ENCODE data around the gene SLC16A4. TPM values are rescaled to one million over a fixed set of nuclear protein-coding genes. Genes with fewer than 3 reads are reported as not detected.
"Not testable (repeated sequence)": the region's sequence is repeated elsewhere in the genome, so short reads cannot be mapped to it uniquely, and the experiment has no call there.

The SLC16A4 gene
- total RNA-seq (2014; rRNA removed; shearing (Covaris generic)) (0.22 TPM in 1 of 2 replicates, not detected in the other), total RNA-seq (2022) (0.15 and 0.38 TPM in 2 replicates), Bru-seq, nascent RNA (percentile 30 among the genes with signal in this experiment), BruChase-seq, experiment 1, labeled RNA remaining after a 6-hour chase (percentile 34 among the genes with signal in this experiment), BruChase-seq, experiment 2, labeled RNA remaining after a 2-hour chase (percentile 41 among the genes with signal in this experiment)
- long read RNA-seq, partial matches to known transcripts, result 6 of 15 reads
- long read RNA-seq, other reads (novel, unspliced or antisense), result 9 of 15 reads

DNA sequence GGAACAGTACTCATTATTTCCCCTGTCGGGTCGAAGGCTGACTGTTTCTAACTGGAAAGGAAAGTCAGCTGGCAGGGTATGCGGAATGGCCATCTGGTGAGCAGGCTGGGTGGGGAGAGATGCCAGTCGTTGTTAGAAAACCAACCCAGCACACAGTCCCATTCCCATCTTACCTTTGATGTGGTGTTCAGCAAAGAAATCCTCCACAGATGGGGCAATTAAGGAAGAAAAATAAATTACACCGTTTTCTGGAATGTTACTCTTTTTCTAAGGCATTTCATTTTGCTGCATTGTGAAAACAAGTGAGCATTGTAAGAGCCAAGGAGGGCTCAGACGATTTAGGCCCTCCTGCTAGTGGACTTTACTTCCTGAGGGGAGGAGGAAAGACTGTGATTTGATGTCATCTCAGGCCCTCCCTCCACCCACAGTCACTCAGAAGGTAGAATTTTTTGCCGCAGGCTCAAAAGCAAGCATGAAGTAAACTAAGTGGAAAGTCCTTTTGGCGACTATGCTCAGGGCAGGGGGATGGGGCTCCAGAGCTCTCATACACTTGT is at the start of gene SLC16A4:
TSS of gene SLC16A4 (minus strand) at position 335 of the 554 bp plus-strand sequence. CDS start 1,703 bp downstream, outside the sequence.
- CTCF ChIA-PET (ENCODE audit: unreplicated experiment), result interaction anchor here (1.0 kb wide), 1 partner anchor 8 kb away, joined by 4 read pairs; no protein-coding TSS in a partner anchor
- DNase-seq (ENCODE audit: low spot score), result no peak
- no peak for TF ChIP-seq EZH2phosphoT487 (IDR thresholded peaks at IDR 0.05; ENCODE audit: borderline replicate concordance, low read depth, low read length)
- TF ChIP-seq, protein P1, sequence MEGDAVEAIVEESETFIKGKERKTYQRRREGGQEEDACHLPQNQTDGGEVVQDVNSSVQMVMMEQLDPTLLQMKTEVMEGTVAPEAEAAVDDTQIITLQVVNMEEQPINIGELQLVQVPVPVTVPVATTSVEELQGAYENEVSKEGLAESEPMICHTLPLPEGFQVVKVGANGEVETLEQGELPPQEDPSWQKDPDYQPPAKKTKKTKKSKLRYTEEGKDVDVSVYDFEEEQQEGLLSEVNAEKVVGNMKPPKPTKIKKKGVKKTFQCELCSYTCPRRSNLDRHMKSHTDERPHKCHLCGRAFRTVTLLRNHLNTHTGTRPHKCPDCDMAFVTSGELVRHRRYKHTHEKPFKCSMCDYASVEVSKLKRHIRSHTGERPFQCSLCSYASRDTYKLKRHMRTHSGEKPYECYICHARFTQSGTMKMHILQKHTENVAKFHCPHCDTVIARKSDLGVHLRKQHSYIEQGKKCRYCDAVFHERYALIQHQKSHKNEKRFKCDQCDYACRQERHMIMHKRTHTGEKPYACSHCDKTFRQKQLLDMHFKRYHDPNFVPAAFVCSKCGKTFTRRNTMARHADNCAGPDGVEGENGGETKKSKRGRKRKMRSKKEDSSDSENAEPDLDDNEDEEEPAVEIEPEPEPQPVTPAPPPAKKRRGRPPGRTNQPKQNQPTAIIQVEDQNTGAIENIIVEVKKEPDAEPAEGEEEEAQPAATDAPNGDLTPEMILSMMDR (conservative IDR thresholded peaks at IDR 0.05; ENCODE audit: low read length), result no peak
- no peaks in the 10 kb centered on the region for H3K9me2 ChIP-seq (ENCODE audit: insufficient read depth, low read length)
- BruUV-seq (replicated peaks), result no TSS peak
- no peak within 1 kb of the TSS; the same call in 1 of the 2 replicates for H3K4me2 ChIP-seq (ENCODE audit: low read length)
- POLR2A ChIA-PET, result no interaction called here
- peaks cover 22% of the 10 kb centered on the region for H3K4me1 ChIP-seq (ENCODE audit: insufficient read depth, low read length, poor library complexity, severe bottlenecking)
- no peak within 1 kb of the TSS for H3K4me3 ChIP-seq (ENCODE audit: low read depth, low read length, poor library complexity, severe bottlenecking)
- H4K20me1 ChIP-seq (ENCODE audit: insufficient read depth, low read length), result no peaks in the 10 kb centered on the region
- no peak within 1 kb of the TSS for H3K27ac ChIP-seq (ENCODE audit: low read depth, low read length, poor library complexity, severe bottlenecking)
- H3K9me3 ChIP-seq (ENCODE audit: low read length), result no peaks in the 10 kb centered on the region
- intact Hi-C loops (cut with micrococcal nuclease; ENCODE audit: unreplicated experiment), result no loop called here
- peaks cover 54% of the 10 kb centered on the region for H3K36me3 ChIP-seq (ENCODE audit: insufficient read depth, low read length)
- H3K79me2 ChIP-seq (ENCODE audit: insufficient read depth, low read depth, low read length), result no peaks in the 10 kb centered on the region
- no peak within 1 kb of the TSS for H2AFZ ChIP-seq (ENCODE audit: low read length)

DNA sequence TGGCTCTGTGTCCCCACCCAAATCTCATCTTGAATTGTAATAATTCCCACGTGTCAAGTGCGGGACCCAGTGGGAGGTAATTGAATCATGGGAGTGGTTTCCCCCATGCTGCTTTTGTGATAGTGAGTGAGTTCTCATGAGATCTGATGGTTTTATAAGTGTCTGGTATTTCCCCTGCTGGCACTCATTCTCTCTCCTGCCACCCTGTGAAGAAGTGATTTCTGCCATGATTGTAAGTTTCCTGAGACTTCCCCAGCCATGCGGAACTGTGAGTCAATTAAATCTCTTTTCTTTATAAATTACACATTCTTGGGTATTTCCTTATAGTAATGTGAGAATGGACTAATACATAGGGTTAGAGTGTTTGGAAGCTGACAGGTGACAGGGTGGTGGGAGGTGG is 49.0 kb upstream of the SLC16A4 start:
- H3K4me3 ChIP-seq (ENCODE audit: low read depth, low read length, poor library complexity, severe bottlenecking); H3K4me2 ChIP-seq (ENCODE audit: low read length); H2AFZ ChIP-seq (ENCODE audit: low read length); H3K9me3 ChIP-seq (ENCODE audit: low read length); DNase-seq (ENCODE audit: low spot score); POLR2A ChIA-PET; BruUV-seq (replicated peaks); CTCF ChIA-PET (ENCODE audit: unreplicated experiment); H3K9me2 ChIP-seq (ENCODE audit: insufficient read depth, low read length); H3K79me2 ChIP-seq (ENCODE audit: insufficient read depth, low read depth, low read length); intact Hi-C loops (cut with micrococcal nuclease; ENCODE audit: unreplicated experiment); H3K27ac ChIP-seq (ENCODE audit: low read depth, low read length, poor library complexity, severe bottlenecking); H4K20me1 ChIP-seq (ENCODE audit: insufficient read depth, low read length); H3K36me3 ChIP-seq (ENCODE audit: insufficient read depth, low read length); H3K4me1 ChIP-seq (ENCODE audit: insufficient read depth, low read length, poor library complexity, severe bottlenecking): not testable (repeated sequence)

DNA sequence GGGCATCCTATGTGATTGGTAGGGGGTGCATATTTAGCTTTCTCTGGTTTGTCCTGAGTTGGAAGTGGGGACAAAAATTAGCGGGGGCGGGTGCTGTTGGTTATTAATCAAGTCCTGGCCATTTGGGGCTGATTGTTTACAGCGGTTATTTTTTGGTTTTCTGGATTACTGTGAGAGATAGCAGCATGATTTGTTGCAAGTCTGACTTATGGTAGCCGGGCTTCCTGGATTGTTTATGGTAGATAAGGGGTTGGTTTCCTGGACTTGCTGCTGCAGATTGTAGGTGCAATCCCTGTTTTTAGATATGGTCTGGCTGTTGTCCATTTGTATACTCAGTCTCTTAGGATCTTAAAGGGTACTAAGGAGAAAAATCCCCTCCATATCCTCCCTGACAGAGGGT is 48.1 kb upstream of the SLC16A4 start:
- no peaks in the 10 kb centered on the region for H4K20me1 ChIP-seq (ENCODE audit: insufficient read depth, low read length)
- H3K4me3 ChIP-seq (ENCODE audit: low read depth, low read length, poor library complexity, severe bottlenecking), result no peak overlapping the region
- H3K4me1 ChIP-seq (ENCODE audit: insufficient read depth, low read length, poor library complexity, severe bottlenecking), result no peaks in the 10 kb centered on the region
- H3K9me3 ChIP-seq (ENCODE audit: low read length), result no peaks in the 10 kb centered on the region
- ChIA-PET CTCF (ENCODE audit: unreplicated experiment) (no interaction called here), POLR2A (no interaction called here)
- no peak overlapping the region for H2AFZ ChIP-seq (ENCODE audit: low read length)
- no TSS peak for BruUV-seq (replicated peaks)
- H3K79me2 ChIP-seq (ENCODE audit: insufficient read depth, low read depth, low read length), result no peaks in the 10 kb centered on the region
- H3K4me2 ChIP-seq (ENCODE audit: low read length), result no peak overlapping the region
- no peaks in the 10 kb centered on the region for H3K9me2 ChIP-seq (ENCODE audit: insufficient read depth, low read length)
- H3K27ac ChIP-seq (ENCODE audit: low read depth, low read length, poor library complexity, severe bottlenecking), result no peak overlapping the region
- no peaks in the 10 kb centered on the region for H3K36me3 ChIP-seq (ENCODE audit: insufficient read depth, low read length)
- DNase-seq (ENCODE audit: low spot score), result no peak
- intact Hi-C loops (cut with micrococcal nuclease; ENCODE audit: unreplicated experiment), result no loop called here
- TF ChIP-seq, protein P1 (conservative IDR thresholded peaks at IDR 0.05; ENCODE audit: low read length), result no peak
- TF ChIP-seq EZH2phosphoT487 (IDR thresholded peaks at IDR 0.05; ENCODE audit: borderline replicate concordance, low read depth, low read length), result no peak

DNA sequence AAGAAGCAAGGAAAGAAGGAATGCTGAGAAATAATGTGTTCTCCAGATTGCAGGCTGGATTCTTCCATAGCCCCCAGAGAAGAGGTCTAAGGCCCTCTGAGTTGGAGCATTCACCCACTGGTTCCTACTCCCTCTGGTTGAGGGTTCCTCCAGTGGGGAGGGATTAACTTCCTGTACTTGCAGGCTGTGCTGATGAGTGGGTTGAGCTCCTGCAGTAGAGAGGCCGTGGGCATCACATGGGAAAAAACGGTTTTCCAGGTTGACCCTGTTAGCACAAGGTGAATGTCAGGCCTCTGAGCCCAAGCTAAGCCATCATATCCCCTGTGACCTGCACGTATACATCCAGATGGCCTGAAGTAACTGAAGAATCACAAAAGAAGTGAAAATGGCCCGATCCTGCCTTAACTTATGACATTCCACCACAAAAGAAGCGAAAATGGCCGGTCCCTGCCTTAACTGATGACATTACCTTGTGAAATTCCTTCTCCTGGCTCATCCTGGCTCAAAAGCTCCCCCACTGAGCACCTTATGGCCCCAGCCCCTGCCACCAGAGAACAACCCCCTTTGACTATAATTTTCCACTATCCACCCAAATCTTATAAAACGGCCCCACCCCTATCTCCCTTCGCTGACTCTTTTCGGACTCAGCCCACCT is 46.9 kb upstream of the SLC16A4 start:
- H3K79me2 ChIP-seq (ENCODE audit: insufficient read depth, low read depth, low read length); H3K4me3 ChIP-seq (ENCODE audit: low read depth, low read length, poor library complexity, severe bottlenecking); DNase-seq (ENCODE audit: low spot score); H3K4me2 ChIP-seq (ENCODE audit: low read length); intact Hi-C loops (cut with micrococcal nuclease; ENCODE audit: unreplicated experiment); BruUV-seq (replicated peaks); CTCF ChIA-PET (ENCODE audit: unreplicated experiment); H3K9me3 ChIP-seq (ENCODE audit: low read length); H3K36me3 ChIP-seq (ENCODE audit: insufficient read depth, low read length); H3K4me1 ChIP-seq (ENCODE audit: insufficient read depth, low read length, poor library complexity, severe bottlenecking); H3K9me2 ChIP-seq (ENCODE audit: insufficient read depth, low read length); POLR2A ChIA-PET; H4K20me1 ChIP-seq (ENCODE audit: insufficient read depth, low read length); H2AFZ ChIP-seq (ENCODE audit: low read length); H3K27ac ChIP-seq (ENCODE audit: low read depth, low read length, poor library complexity, severe bottlenecking): not testable (repeated sequence)

Data from OCI-LY7 (cell line).